K562 (cell line): ENCODE measurements around the gene RAP1GDS1. TPM values are rescaled to one million over a fixed set of nuclear protein-coding genes. Genes with fewer than 3 reads are reported as not detected.

Experiments used
- ATF1 ChIP-seq, 2 experiments: fragments of 450-650 bp in 1 of 2; IDR thresholded peaks; 2 replicates each; pipeline ENCODE4 v1.6.1; 2016; ENCODE audit warnings: missing compliant biosample characterization in 1 of 2, missing genetic modification characterization in 1 of 2
- CBX3 ChIP-seq, 2 experiments: IDR thresholded peaks; 1 replicate in 1 of 2; 2 replicates in 1 of 2; pipeline ENCODE4 v1.6.1; 2012; ENCODE audit warnings: inconsistent platforms in 2 of 2, low read length in 2 of 2, borderline replicate concordance in 1 of 2, control low read depth in 1 of 2
- CEBPB ChIP-seq: fragments of 450-650 bp; IDR thresholded peaks from 2 replicates; pipeline ENCODE4 v1.6.1; 2016; ENCODE audit warnings: missing genetic modification characterization, missing compliant biosample characterization
- HNRNPK ChIP-seq: fragments of 200-400 bp; formaldehyde crosslinking; IDR thresholded peaks from one replicate; pipeline ENCODE4 v1.6.1; 2018; ENCODE audit warnings: mild to moderate bottlenecking, low read depth, low read length; ENCODE audit not compliant: poor library complexity, severe bottlenecking
- MEF2A ChIP-seq: IDR thresholded peaks from 2 replicates; pipeline ENCODE4 v1.6.1; 2011; ENCODE audit warnings: low read depth, mild to moderate bottlenecking, low read length, moderate library complexity; ENCODE audit not compliant: control insufficient read depth
- NCOR1 ChIP-seq: fragments of 450-650 bp; IDR thresholded peaks from 2 replicates; pipeline ENCODE4 v1.6.1; 2016; ENCODE audit warnings: mild to moderate bottlenecking, moderate library complexity
- NRF1 ChIP-seq, 2 experiments: fragments of 450-650 bp; IDR thresholded peaks in 1 of 2; conservative IDR thresholded peaks in 1 of 2; 2 replicates each; pipeline ENCODE4 v1.6.1; 2014; ENCODE audit warnings: mild to moderate bottlenecking in 2 of 2
- POLR2B ChIP-seq: fragments of 450-650 bp; IDR thresholded peaks from 2 replicates; pipeline ENCODE4 v1.6.1; 2018; ENCODE audit warnings: low read depth; ENCODE audit not compliant: partially characterized antibody
- SMARCA5 ChIP-seq: fragments of 450-650 bp; IDR thresholded peaks from 2 replicates; pipeline ENCODE4 v1.6.1; 2016
- SOX6 ChIP-seq: fragments of 450-650 bp; IDR thresholded peaks from 2 replicates; pipeline ENCODE4 v1.6.1; 2014; ENCODE audit warnings: mild to moderate bottlenecking
- TBL1XR1 ChIP-seq, 2 experiments: IDR thresholded peaks; 2 replicates each; pipeline ENCODE4 v1.6.1; 2012; ENCODE audit warnings: improper control_type of control experiment in 2 of 2, low read length in 2 of 2, mild to moderate bottlenecking in 1 of 2
- ZNF354B ChIP-seq: fragments of 250-450 bp; sonication (Bioruptor Pico); IDR thresholded peaks from 2 replicates; pipeline ENCODE4 v1.4.0; 2020
- polyA plus RNA-seq, 8 experiments: library from polyadenylated mRNA; depleted of rRNA in 4 of 8; stranded (reverse) in 5 of 8; unstranded in 3 of 8; fragments of >200 nt; fragmentation: Nextera tagmentation in 2 of 8; fragmentation: Illumina TruSeq in 1 of 8; extraction: Ambion mirVana in 2 of 8; extraction: Trizol in 1 of 8; gene quantifications; 2 replicates each; pipeline versions ENCODE4 v1.2.1 to v1.2.3, GENCODE V29; 2011 to 2014; ENCODE audit warnings: inconsistent platforms in 1 of 8, missing spikeins in 1 of 8
- total RNA-seq, 7 experiments: library from RNA; depleted of rRNA in 6 of 7; stranded (reverse); fragments of >200 nt in 6 of 7; fragmentation: Illumina TruSeq in 2 of 7; extraction: Trizol in 2 of 7; gene quantifications; 2 replicates each; pipeline versions ENCODE4 v1.2.1 to v1.2.3, GENCODE V29; 2011 to 2021; ENCODE audit warnings: low replicate concordance in 1 of 7
- TF ChIP-seq, protein P1 (sequence below): sonication (generic); formaldehyde crosslinking; IDR thresholded peaks from 2 replicates; pipeline ENCODE4 v1.8.0; 2022; ENCODE audit warnings: mild to moderate bottlenecking, missing genetic modification reagents
- TF ChIP-seq, protein P2 (sequence below): fragments of 450-650 bp; IDR thresholded peaks from 2 replicates; pipeline ENCODE4 v1.6.1; 2016; ENCODE audit warnings: missing biosample characterization, missing genetic modification characterization
- TF ChIP-seq, protein P3 (sequence below), 2 experiments: fragments of 450-650 bp; IDR thresholded peaks; 2 replicates each; pipeline ENCODE4 v1.6.1; 2018; ENCODE audit warnings: mild to moderate bottlenecking in 2 of 2, low read depth in 1 of 2; ENCODE audit not compliant: partially characterized antibody in 2 of 2
- TF ChIP-seq, protein P4 (sequence below): sonication (generic); formaldehyde crosslinking; IDR thresholded peaks from 2 replicates; pipeline ENCODE4 v1.9.0; 2022; ENCODE audit warnings: mild to moderate bottlenecking, missing genetic modification reagents

Gene RAP1GDS1
- total and polyA plus RNA-seq, 9 of the 15 experiments (the other 6 are each of a cell fraction or from before 2014, with no cell fraction given): 27.2 to 55.6 (median 31.5) TPM

DNA sequence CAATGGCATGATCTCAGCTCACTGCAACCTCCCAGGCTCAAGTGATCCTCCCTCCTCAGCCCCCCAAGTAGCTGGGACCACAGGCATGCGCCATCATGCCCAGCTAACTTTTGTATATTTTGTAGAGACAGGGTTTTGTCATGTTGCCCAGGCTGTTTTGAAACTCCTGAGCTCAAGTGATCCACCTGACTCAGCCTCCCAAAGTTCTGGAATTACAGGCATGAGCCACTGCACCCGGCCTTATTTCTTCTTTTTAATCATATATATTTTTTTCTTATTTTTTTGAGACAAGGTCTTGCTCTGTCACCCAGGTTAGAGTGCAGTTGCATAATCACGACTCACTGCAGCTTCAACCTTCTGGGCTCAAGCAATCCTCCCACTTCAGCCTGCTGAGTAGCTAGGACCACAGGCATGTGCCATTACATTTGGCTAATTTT, 213.2 kb downstream of the RAP1GDS1 start (continued):
- TF ChIP-seq, protein P1, sequence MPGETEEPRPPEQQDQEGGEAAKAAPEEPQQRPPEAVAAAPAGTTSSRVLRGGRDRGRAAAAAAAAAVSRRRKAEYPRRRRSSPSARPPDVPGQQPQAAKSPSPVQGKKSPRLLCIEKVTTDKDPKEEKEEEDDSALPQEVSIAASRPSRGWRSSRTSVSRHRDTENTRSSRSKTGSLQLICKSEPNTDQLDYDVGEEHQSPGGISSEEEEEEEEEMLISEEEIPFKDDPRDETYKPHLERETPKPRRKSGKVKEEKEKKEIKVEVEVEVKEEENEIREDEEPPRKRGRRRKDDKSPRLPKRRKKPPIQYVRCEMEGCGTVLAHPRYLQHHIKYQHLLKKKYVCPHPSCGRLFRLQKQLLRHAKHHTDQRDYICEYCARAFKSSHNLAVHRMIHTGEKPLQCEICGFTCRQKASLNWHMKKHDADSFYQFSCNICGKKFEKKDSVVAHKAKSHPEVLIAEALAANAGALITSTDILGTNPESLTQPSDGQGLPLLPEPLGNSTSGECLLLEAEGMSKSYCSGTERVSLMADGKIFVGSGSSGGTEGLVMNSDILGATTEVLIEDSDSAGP: no peak
- no peak for TF ChIP-seq CBX3 (IDR thresholded peaks at IDR 0.05; ENCODE audit: borderline replicate concordance in 1 of 2, low read length in 2 of 2)
- TF ChIP-seq MEF2A: no peak
- 0 out of 4 replicates have a peak, but pooled peaks have one; percentile 17 to 25 for TF ChIP-seq NRF1 (conservative IDR thresholded peaks at IDR 0.05 in 1 of 2, IDR thresholded peaks at IDR 0.05 in 1 of 2)
- no peak for TF ChIP-seq POLR2B
- TF ChIP-seq, protein P2, sequence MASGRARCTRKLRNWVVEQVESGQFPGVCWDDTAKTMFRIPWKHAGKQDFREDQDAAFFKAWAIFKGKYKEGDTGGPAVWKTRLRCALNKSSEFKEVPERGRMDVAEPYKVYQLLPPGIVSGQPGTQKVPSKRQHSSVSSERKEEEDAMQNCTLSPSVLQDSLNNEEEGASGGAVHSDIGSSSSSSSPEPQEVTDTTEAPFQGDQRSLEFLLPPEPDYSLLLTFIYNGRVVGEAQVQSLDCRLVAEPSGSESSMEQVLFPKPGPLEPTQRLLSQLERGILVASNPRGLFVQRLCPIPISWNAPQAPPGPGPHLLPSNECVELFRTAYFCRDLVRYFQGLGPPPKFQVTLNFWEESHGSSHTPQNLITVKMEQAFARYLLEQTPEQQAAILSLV (tag): 0 out of 2 replicates have a peak, but pooled peaks have one; percentile 6
- TF ChIP-seq TBL1XR1 (IDR thresholded peaks at IDR 0.05; ENCODE audit: low read length in 2 of 2): no peak
- no peak for TF ChIP-seq HNRNPK
- TF ChIP-seq, protein P3, sequence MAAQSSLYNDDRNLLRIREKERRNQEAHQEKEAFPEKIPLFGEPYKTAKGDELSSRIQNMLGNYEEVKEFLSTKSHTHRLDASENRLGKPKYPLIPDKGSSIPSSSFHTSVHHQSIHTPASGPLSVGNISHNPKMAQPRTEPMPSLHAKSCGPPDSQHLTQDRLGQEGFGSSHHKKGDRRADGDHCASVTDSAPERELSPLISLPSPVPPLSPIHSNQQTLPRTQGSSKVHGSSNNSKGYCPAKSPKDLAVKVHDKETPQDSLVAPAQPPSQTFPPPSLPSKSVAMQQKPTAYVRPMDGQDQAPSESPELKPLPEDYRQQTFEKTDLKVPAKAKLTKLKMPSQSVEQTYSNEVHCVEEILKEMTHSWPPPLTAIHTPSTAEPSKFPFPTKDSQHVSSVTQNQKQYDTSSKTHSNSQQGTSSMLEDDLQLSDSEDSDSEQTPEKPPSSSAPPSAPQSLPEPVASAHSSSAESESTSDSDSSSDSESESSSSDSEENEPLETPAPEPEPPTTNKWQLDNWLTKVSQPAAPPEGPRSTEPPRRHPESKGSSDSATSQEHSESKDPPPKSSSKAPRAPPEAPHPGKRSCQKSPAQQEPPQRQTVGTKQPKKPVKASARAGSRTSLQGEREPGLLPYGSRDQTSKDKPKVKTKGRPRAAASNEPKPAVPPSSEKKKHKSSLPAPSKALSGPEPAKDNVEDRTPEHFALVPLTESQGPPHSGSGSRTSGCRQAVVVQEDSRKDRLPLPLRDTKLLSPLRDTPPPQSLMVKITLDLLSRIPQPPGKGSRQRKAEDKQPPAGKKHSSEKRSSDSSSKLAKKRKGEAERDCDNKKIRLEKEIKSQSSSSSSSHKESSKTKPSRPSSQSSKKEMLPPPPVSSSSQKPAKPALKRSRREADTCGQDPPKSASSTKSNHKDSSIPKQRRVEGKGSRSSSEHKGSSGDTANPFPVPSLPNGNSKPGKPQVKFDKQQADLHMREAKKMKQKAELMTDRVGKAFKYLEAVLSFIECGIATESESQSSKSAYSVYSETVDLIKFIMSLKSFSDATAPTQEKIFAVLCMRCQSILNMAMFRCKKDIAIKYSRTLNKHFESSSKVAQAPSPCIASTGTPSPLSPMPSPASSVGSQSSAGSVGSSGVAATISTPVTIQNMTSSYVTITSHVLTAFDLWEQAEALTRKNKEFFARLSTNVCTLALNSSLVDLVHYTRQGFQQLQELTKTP (IDR thresholded peaks at IDR 0.05; ENCODE audit: low read depth in 1 of 2, partially characterized antibody in 2 of 2): no peak
- TF ChIP-seq SOX6: no peak
- no peak for TF ChIP-seq ATF1 (CRISPR knock-in tag; IDR thresholded peaks at IDR 0.05)
- 0 out of 2 replicates have a peak, but pooled peaks have one; percentile 11 for TF ChIP-seq ATF1 (tag; IDR thresholded peaks at IDR 0.05)
- no peak for TF ChIP-seq ZNF354B (CRISPR knock-in tag)
- peak; percentile 53; the same call in 1 of the 2 replicates for TF ChIP-seq CEBPB (tag)
- TF ChIP-seq SMARCA5: no peak
- no peak for TF ChIP-seq NCOR1
- TF ChIP-seq, protein P4, sequence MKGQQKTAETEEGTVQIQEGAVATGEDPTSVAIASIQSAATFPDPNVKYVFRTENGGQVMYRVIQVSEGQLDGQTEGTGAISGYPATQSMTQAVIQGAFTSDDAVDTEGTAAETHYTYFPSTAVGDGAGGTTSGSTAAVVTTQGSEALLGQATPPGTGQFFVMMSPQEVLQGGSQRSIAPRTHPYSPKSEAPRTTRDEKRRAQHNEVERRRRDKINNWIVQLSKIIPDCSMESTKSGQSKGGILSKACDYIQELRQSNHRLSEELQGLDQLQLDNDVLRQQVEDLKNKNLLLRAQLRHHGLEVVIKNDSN (CRISPR knock-in tag): no peak
